GM12872 (cell line): ENCODE data around the gene PHB1.

Experiments
- CTCF ChIP-seq: IDR thresholded peaks from 3 replicates; pipeline ENCODE4 v1.5.1; 2011; ENCODE audit warnings: low read depth, mild to moderate bottlenecking, low read length, moderate library complexity; ENCODE audit not compliant: insufficient read depth

Gene PHB1

GRCh38 chr17:49406421-49407061 is 8.1 kb downstream of the PHB1 start:
- no peak for TF ChIP-seq CTCF

GRCh38 chr17:49404906-49405305 is 9.8 kb downstream of the PHB1 start:
- TF ChIP-seq CTCF = no peak

- TF ChIP-seq CTCF = no peak
Measured at GRCh38 chr17:49404361-49404760, 10.3 kb downstream of the PHB1 start.

- TF ChIP-seq CTCF = no peak
Measured at GRCh38 chr17:49403514-49404289, 11.0 kb downstream of the PHB1 start.

GRCh38 chr17:49402706-49403105 is 12.0 kb downstream of the PHB1 start:
- TF ChIP-seq CTCF = no peak

GRCh38 chr17:49401971-49402611 is 12.6 kb downstream of the PHB1 start:
- no peak for TF ChIP-seq CTCF

- no peak for TF ChIP-seq CTCF
Measured at GRCh38 chr17:49399995-49400394, 14.7 kb downstream of the PHB1 start.
